Lung microvascular endothelial cell (primary cell): ENCODE results near the gene SDK1. TPM values are rescaled to one million over a fixed set of nuclear protein-coding genes. Genes with fewer than 3 reads are reported as not detected.

Experiments
- DNase-seq, 2 donors: peaks; one replicate each; pipeline versions ENCODE4 v3.0.0 to v3.0.0-alpha.2; 2010; ENCODE audit warnings: low read depth in 2 of 2
- total RNA-seq: library from RNA; depleted of rRNA; stranded (reverse); fragments of >200 nt; gene quantifications from 2 replicates; pipeline ENCODE4 v1.2.1, GENCODE V29; 2014

SDK1 gene
- total RNA-seq, 1 donor from 2014 or later, result 0.79 TPM

DNA sequence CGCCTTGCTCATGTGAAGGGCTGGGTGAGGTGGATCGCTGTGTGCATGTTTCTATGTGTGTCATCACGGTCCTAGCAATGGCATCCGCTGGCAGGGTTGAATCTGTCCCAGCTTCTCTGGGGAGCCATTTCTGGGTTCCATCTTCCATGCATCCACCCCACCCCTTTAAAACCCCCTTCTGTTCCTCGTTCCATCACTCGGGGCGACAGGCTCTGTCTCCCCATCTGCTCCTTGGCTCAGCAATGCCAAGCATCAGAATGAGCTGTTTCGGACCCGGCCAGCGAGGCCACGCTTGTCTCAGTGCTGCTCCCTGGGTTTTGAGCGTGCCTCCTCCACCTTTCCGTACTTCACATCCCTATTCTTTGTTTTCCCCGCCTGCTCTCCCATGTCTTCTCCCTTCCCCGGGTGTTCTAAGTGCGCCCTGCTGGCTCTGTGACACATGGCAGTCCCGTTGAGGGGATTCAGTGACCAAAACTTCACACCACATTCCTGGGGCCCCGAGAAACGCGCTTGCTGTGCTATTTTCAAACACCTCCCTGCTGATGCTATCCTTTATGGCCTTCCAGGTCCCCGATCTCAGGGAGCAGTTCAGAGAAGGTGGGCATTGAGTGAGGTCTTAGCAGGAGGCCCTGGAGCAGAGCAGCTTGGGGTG is 827.0 kb downstream of the SDK1 start:
- DNase-seq, result no peak

DNA sequence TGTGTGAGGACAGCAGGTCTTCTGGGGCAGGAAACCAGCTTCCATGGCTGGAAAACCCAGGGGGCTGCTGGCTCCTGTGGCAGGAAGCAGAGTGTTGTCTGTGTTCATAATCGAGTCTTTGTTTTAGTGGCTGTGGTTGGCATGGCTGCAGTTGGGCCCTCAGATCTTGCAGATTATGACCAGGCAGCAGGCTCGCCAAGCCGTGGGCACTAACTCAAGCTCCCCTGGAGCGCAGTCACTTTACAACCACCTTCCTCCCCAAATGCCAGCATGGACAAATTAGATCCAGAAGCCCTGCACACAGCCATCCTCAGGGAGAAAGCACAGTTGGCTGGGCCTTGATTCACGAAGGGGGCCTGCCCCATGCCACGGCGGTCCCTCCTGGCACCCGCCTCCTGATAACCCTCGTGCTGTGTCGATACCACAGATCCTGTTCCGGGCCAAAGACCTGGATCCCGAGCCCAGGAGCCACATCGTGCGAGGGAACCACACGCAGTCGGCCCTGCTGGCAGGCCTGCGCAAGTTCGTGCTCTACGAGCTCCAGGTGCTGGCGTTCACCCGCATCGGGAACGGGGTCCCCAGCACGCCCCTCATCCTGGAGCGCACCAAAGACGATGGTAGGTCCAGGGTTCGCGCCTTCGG is 828.5 kb downstream of the SDK1 start:
- peak in 1 of 2 donors; percentile 28 for DNase-seq

DNA sequence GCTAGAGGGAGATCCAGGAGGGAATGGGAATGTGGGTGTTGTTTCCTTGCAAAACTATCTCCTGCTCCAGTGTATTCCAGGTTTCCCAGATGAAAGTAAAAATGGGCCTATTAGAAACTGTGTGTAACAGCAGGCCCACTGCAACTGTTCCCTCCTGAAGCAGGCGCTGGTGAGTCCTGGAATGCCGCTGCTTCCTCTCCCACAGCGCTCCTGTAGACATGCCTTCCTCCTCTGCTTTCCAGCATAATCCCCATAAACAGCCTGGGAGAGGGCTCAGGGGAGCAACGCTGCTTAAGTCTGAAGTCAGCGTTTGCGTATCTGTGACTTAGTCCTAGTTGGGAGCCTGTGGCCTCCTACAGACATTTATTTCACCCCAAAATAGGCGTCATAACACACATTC is 830.0 kb downstream of the SDK1 start:
- DNase-seq, result no peak

DNA sequence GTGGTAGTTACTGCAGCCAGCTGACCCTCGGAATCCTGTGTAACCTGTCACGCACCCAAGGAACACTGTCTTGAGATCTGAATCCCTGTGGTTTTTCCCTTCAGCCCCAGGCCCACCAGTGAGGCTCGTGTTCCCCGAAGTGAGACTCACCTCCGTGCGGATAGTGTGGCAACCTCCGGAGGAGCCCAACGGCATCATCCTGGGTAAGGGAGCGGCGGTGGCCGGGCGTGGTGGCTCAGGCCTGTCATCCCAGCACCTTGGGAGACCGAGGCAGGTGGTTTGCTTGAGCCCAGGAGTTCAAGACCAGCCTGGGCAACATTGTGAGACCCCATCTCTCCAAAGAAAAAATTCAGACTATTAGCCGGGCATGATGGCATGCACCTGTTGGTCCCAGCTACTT is 831.2 kb downstream of the SDK1 start:
- DNase-seq, result no peak

DNA sequence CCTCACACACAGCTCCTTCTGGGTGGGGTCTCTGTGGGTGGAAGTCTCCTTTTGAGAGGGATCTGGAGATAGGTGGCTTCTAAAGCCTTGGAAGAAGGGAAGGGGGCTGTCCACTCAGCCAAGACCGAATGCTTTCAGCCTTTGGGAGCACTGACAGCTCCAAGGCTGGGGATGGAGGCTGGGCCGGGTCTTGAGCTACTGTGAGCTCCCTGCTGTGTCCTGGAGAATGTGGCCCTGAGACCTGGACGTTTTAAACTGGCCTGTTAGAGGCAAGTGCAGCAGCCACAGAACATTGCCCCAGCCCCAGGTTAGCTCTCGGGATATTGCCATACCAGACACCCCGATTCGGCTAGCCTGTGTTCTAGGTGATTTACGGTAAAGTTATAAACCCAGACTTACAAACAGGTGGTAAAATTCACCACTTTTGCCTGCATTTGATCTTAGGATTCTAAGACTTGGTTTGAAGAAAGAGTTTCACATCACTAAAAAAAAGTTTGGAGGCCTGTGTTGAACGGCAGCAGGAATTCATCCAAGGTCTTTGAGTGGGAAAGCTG is 832.5 kb downstream of the SDK1 start:
- DNase-seq, result no peak

DNA sequence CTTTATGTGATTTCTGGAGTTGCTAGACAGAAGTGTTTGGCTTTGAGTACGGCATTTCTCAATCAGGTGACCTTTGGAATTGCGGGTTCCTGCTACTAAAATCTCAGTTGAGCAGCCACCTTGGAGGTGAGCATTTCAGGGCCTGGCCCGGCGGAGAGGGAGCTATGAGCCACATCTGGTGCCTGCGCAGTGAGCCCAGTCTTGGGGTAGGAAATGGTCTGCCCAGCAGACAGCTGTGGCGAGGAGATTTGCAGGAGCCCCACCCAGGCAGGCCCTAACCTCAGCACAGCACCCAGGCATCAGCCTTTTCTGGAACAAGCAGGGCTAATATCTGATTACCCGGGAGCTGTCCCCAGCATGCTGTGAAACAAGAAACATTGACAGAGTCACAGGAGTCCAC is 833.2 kb downstream of the SDK1 start:
- DNase-seq, result no peak

DNA sequence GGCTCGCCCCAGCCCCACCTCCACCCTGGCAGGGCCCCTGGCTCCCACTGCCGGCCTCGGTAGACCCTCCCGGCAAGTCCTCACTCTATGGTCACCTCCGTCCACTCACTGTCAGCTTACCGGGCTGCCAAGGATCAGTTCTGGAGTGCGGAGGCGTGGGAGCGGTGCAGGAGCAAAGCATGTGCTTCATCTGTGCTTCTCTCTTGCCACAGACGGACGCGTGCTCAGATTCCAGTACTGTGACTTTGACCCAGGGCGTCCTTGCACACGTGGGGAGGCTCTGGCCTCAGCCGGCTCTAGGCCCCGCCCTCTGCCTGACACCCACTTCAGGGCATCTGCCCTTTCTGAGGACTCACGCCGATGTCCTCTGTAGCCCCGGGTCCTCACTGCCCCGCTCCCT is 833.6 kb downstream of the SDK1 start:
- DNase-seq, result no peak

DNA sequence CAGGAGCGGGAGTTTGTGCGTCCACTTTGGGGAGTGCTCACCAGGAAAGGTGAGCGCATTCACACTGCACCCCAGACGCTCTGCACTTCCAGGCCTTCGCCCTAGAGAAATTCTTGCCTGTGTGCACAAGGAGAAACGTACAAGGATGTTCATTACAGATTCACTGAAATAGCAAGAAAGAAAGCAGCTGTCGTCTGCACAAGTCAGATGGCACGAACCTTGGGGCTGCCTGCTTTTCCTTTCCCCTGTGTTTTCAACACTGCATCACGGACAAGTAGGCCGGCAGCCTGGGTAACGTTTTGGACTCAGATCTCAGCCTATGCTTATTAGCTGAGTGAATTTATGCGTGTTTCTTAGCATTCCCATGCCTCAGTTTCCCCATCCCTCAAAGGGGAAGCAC is 834.2 kb downstream of the SDK1 start:
- no peak for DNase-seq

DNA sequence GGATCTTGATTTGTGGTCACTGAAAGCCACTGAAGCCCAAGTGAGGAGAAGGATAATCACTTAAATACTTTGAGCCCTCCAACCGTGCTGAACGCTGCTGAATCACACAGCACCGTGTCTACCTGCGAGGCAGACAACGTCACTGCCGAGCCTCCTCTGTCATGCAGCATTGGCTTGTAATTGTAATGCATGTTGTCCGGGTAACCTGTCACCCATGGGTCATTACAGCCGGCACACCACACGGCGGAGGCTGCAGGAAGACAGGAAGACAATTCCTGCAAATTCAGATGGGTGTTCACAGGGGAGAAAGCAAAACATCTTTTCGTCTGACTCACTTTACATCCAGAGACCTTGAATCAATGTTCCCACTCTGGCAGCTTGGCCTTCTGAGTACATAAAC is 835.0 kb downstream of the SDK1 start:
- no peak for DNase-seq

DNA sequence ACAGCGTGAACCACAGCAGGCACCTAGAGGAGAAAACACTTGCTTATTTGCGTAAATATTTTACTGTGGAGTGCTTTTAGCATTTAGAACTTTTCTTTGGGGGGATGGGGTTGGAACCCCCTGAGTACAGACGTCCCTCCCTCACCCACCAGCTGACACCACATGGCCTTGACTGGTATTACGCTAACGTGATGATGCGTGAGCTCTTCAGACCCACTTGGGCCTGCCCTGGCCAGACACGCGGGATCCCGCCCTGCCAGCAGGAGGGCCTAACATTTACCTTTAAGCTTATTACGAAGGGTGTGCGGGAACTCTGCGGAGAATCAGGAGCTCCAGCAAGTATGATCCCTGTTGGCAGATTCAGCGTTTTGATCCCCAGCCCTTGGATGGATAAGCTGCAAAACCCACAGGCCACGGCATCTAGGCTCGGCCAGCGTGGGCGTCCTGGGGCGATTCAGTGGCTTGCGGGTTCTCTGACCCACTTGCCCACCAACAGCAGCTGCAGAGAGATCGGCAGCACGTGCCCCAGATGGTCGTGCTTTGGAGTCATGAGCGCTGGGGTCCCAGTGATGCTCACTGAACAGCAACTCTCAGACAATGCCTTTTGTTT is 835.6 kb downstream of the SDK1 start:
- no peak for DNase-seq

DNA sequence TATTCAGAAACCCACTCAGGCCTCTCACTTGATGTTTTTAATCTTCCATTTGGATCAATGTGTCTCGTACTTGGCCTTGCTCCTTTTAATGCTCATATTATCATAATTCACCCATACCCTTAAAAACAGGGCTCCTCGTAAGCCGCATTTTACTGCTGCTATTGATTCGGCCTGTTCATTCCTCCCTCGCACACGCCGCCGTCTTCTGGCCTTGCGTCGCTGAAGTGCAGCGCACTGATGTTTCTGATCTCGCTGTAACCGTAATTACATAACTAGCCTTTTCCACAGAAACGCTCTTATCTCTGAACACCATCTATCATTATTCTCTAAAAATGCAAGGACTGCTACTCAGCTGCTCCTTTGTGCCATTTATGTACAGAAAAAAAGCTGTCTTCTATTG is 836.5 kb downstream of the SDK1 start:
- DNase-seq, result no peak

DNA sequence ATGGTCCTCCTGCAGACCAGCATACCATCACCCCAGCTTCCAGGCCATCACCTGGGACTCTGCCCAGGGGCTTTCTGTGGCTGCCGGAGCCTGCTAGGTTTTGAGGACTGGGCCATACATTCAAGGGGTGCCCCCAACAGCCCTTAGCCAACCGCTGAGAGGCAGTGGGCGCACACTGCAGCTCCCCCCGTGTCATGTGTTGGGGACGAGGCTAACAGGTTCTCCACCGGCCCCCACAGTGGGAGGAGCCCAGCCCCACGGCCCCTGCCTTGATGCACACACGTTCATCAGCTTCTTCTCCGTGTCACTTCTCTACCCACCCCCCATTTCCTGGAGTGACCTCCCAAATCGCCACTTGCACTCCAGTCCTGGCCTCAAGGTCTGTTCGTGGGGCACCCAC is 837.8 kb downstream of the SDK1 start:
- no peak for DNase-seq

DNA sequence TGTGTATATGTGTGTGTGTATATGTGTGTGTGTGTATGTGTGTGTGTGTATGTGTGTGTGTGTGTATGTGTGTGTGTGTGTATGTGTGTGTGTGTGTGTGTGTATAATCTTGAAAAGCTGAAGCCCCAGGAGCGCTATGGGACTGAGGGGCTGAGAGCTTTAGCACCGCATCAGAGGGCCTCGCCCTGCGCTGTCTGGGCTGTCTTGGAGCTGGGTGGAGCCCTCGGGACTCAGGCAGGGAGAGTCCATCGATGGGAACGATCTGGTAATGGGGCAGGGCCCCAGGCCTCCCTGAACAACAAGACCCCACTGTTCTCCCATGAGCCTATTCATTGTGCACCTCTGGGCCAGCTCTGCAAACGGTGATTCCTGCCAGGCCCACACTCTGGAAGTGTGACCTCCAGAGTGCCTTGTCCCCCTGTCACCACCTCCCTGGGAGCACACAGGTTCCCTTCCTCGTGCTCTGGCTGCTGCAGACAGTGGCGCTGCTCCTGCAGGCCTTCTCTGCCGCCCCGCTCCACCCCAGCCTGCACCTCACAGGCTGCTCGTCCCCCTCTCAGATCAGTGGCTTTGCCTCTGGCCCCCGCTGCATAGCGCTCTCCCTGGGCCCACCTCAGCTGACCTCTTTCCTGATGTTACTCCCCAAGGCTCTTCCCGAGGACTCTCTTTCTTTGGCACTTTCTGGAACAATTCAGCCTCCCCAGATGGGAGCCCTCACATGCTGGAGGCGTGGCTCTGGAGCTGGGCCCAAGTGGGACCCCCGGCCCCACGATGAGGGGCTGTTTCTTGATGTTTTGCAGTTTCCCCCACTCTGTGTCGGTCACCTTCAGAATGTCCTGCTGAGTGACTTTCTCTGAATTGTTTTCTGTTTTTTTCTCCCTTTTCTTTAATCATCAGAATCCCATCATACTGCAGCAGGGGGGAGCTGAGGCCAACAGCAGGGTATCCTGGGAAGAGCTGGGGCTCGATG is 838.9 kb downstream of the SDK1 start:
- no peak for DNase-seq

DNA sequence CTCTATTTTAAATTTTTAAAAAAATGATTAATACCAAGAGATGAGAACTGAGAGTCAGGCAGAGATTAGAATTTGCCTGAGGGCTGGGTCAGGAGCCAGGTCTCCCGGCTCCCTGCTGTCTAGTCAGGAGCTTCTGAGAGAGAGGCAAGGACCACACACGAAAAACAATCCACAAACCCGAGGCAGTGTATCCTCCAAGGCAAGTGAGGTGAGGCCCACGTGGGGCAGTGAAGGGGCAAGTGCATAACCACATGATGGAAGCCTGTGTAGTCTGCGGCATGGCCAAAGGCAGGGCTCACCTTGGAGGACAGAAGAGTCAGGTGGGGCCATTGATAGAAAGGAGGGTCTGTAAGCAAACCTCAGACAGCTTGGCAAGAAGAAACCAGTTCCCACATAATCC is 839.9 kb downstream of the SDK1 start:
- DNase-seq, result no peak

DNA sequence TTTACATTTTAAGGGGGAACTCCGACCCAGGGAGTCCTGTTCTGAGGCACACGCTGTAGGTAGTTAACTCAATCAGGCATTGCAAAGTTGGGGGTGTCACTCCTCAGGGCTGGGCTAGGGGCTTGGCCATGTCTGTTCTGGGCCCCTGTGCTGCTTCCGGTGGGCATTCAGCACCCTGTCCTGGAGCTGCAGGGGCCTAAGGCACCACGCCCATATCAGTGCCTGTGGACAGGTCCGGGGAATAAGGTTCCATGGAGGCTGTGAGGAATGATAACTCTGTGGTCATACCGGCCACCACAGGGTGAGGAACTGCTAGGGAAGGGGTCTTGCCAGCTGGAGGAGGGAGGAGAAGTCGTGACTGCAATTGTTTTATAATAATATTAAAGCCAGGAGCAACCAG is 842.0 kb downstream of the SDK1 start:
- DNase-seq, result no peak

DNA sequence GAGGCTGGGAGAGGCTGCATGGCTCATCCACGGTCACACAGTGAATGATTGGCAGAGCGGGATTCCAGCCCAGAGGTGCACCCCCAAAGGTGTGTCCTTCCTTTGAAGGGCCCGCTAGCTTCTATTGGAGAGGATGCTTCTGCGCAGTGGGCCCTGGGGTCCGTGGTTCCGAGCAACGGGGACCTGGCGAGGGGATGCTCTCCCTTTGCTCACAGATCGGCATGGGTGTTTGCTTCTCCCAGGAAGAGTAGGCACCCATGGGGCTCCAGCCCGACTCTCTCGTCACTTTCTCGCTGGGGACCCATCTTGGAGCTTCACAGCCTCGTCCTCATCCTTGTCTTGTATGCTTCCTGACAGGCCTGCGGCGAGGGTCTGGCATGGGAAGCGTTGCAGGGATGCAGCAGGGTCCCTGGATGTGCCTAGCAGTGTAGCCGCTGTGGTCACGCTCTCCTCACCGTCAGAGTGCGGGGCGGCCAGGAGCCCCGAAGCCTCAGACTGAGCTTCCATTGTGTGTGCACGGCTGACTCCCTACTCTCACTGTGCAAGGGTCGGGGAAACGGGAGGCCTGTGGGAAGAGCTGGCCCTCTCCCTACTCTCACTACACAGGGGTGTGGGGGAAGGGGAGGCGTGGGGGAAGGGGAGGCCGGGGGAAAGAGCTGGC is 842.6 kb downstream of the SDK1 start:
- no peak for DNase-seq

DNA sequence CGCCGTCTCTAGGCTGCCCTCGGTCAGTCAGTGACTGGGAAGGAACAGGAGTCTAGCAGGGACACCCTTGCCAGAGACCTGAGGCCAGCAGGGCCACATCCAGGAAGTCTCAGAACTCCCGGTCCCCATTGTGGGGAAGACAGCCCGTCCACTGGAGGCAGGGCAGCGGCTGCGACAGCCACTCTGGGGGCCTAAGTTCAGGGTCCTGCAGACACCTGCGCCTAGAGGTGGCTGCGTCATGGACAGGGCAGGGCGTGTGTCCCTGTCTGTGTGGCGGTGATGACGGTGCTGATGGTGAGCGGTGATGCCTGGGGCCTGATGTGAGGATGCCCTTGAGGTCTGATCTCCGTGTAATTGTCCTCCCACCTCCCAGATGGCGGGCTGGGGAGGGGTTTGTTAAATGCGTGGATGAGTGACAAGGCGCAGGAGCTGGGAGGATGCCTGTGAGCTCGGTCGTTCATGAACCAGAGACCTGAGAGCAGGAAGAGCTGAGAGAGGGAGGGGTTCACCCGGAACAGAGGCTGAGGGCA is 843.2 kb downstream of the SDK1 start:
- DNase-seq, result no peak

DNA sequence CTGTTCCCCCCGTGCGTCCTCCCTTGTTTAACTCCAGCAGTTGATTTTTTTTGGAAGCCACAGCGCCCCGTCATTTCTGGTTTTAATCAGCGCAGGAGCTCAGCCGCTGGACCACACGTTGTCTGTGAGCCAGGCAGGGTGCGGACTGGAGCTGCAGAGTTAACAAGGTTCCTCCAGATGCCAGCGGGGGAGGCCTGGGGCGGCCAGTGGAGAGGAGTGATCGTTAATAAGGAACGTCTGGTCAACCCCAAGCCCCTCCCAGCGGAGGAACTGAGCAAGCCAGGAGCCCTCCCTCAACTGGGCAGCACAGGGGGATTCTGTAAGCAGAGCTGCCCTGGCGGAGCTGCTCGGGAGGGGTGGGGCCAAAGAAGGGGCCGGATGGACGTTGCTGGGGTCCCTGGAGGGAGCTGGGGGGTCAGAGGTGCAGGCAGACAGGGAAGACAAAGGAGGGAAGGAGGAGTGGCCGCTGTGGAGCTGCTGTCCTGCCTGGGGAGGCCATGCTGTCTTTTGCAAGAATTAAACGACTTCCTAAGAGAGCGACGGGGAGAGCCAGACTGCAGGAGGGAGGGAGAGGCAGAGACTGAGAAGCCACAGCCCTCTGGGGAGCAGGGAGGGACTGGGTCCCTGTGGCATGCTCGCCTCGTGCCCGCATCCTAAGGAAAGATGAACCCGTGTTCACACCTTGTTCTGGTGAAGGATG is 843.9 kb downstream of the SDK1 start:
- DNase-seq, result no peak

DNA sequence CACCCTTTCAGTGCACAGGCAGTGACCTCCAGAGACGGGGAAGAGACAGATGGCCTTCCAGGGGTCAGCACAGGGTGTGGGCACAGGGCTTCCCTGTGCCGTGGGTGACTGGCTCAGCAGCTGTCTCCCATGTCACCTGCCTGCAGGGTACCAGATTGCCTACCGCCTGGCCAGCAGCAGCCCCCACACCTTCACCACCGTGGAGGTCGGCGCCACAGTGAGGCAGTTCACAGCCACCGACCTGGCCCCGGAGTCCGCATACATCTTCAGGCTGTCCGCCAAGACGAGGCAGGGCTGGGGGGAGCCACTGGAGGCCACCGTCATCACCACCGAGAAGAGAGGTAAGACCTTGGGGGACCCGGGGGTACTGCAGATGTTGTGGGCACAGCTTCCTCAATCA is 844.5 kb downstream of the SDK1 start:
- DNase-seq, result no peak

DNA sequence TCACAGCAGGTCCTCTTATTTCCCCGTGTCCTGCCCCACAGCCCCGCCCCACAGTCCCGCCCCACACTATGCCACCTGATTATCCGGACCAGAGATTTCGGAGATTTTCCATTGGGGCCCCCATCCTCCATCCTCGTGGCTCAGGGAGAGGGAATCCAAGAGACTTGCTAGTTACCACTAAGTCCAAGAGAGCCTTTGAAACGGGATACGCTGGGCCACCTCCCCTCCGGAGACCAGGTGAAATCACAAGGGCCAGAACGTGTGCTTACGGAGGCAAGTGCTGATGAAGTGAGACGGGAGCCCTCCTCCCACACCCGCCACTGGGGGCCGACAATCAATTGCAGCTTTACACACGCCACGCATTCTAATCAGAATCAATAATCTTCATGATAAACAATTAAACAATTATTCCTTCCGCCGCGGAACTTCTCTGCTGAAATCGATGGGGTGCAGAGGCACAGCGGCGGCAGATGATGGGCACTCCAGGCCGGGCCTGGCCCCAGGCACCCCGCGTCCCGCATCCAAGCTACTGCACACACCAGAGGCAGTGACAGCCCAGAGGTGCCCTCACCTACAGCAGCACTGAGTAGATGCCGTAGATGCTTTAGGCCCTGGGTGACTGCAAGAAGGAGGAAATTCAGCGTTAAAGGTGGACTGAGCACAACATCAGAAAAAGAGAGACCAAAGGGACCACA is 847.0 kb downstream of the SDK1 start:
- no peak for DNase-seq
